ENCODE measurements around the gene SENP3.

DNA sequence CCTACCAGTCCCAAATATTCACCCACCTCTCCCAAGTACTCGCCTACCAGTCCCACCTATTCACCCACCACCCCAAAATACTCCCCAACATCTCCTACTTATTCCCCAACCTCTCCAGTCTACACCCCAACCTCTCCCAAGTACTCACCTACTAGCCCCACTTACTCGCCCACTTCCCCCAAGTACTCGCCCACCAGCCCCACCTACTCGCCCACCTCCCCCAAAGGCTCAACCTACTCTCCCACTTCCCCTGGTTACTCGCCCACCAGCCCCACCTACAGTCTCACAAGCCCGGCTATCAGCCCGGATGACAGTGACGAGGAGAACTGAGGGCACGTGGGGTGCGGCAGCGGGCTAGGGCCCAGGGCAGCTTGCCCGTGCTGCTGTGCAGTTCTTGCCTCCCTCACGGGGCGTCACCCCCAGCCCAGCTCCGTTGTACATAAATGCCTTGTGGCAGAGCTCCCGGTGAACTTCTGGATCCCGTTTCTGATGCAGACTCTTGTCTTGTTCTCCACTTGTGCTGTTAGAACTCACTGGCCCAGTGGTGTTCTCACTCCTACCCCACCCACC, 47.8 kb upstream of the SENP3 start:
- TF ChIP-seq, protein P1, sequence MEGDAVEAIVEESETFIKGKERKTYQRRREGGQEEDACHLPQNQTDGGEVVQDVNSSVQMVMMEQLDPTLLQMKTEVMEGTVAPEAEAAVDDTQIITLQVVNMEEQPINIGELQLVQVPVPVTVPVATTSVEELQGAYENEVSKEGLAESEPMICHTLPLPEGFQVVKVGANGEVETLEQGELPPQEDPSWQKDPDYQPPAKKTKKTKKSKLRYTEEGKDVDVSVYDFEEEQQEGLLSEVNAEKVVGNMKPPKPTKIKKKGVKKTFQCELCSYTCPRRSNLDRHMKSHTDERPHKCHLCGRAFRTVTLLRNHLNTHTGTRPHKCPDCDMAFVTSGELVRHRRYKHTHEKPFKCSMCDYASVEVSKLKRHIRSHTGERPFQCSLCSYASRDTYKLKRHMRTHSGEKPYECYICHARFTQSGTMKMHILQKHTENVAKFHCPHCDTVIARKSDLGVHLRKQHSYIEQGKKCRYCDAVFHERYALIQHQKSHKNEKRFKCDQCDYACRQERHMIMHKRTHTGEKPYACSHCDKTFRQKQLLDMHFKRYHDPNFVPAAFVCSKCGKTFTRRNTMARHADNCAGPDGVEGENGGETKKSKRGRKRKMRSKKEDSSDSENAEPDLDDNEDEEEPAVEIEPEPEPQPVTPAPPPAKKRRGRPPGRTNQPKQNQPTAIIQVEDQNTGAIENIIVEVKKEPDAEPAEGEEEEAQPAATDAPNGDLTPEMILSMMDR (conservative IDR thresholded peaks at IDR 0.05; ENCODE audit: low read length) = no peak
- no peak for TF ChIP-seq EZH2phosphoT487 (IDR thresholded peaks at IDR 0.05; ENCODE audit: borderline replicate concordance, low read depth, low read length)
